GM18861 (cell line): ENCODE measurements around the gene LAPTM5.

Experiments used
- ATAC-seq: cut with Tn5 transposase; IDR thresholded peaks from one replicate; pipeline ENCODE4 v1.9.1; 2021; ENCODE audit not compliant: unreplicated experiment

LAPTM5 gene

GRCh38 chr1:30720271-30721223 is 37.0 kb downstream of the LAPTM5 start:
- ATAC-seq: no peak

GRCh38 chr1:30719406-30720270 is 37.9 kb downstream of the LAPTM5 start:
- no peak for ATAC-seq

- ATAC-seq: peak; percentile 41
Measured at GRCh38 chr1:30718636-30719405, 38.8 kb downstream of the LAPTM5 start.

GRCh38 chr1:30718091-30718635 is 39.4 kb downstream of the LAPTM5 start:
- ATAC-seq: peak; percentile 62

GRCh38 chr1:30716646-30717045 is 40.9 kb downstream of the LAPTM5 start:
- ATAC-seq: no peak

- no peak for ATAC-seq
Measured at GRCh38 chr1:30715886-30716285, 41.7 kb downstream of the LAPTM5 start.

- no peak for ATAC-seq
Measured at GRCh38 chr1:30715216-30715615, 42.4 kb downstream of the LAPTM5 start.

- no peak for ATAC-seq
Measured at GRCh38 chr1:30714536-30715090, 43.0 kb downstream of the LAPTM5 start.

- no peak for ATAC-seq
Measured at GRCh38 chr1:30714025-30714424, 43.5 kb downstream of the LAPTM5 start.

- no peak for ATAC-seq
Measured at GRCh38 chr1:30713311-30713710, 44.3 kb downstream of the LAPTM5 start.

- ATAC-seq: no peak
Measured at GRCh38 chr1:30712583-30712982, 45.0 kb downstream of the LAPTM5 start.

- no peak for ATAC-seq
Measured at GRCh38 chr1:30710407-30710806, 47.2 kb downstream of the LAPTM5 start.

- ATAC-seq: no peak
Measured at GRCh38 chr1:30708361-30708728, 49.2 kb downstream of the LAPTM5 start.

- no peak for ATAC-seq
Measured at GRCh38 chr1:30707412-30708360, 49.9 kb downstream of the LAPTM5 start.

- ATAC-seq: no peak
Measured at GRCh38 chr1:30706528-30706927, 51.0 kb downstream of the LAPTM5 start.

GRCh38 chr1:30705698-30706097 is 51.9 kb downstream of the LAPTM5 start:
- no peak for ATAC-seq

- no peak for ATAC-seq
Measured at GRCh38 chr1:30704765-30705509, 52.6 kb downstream of the LAPTM5 start.

- ATAC-seq: no peak
Measured at GRCh38 chr1:30704271-30704670, 53.3 kb downstream of the LAPTM5 start.

- no peak for ATAC-seq
Measured at GRCh38 chr1:30702823-30703222, 54.8 kb downstream of the LAPTM5 start.
